NCI-H146 (cell line): Measurements from ENCODE around the gene PRDM16.

Source experiments
- DNase-seq: peaks from one replicate; lab custom pipeline; 2025; lab: John Stamatoyannopoulos, UW

The PRDM16 gene

GRCh38 chr1:3398396-3399140 is 329.6 kb downstream of the PRDM16 start:
- DNase-seq: no peak

DNA sequence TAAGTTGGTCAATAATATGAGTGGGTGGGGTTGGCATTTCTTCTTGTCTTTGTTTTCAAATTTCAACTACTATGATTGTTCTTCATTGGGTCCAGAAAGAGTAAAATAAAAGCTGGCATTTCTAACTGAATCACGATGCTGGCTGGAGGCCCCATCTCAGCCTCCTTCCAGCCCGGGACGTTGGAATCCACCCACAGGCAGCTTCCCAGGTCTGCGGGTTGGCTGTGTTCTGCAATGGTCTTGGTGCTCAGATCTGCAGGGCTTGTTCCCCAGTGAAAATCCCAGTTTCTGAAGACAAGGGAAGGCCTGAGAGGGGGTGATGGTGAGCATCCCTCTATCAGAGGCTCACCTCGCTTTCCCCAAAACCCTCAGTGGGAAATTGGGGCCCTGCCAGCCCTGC is 330.7 kb downstream of the PRDM16 start:
- no peak for DNase-seq

GRCh38 chr1:3401585-3402257 is 332.7 kb downstream of the PRDM16 start:
- no peak for DNase-seq

- peak; percentile 27 for DNase-seq
Measured at GRCh38 chr1:3402258-3403010, 333.4 kb downstream of the PRDM16 start.

- DNase-seq: peak; percentile 42
Measured at GRCh38 chr1:3403011-3403345, 334.0 kb downstream of the PRDM16 start.

DNA sequence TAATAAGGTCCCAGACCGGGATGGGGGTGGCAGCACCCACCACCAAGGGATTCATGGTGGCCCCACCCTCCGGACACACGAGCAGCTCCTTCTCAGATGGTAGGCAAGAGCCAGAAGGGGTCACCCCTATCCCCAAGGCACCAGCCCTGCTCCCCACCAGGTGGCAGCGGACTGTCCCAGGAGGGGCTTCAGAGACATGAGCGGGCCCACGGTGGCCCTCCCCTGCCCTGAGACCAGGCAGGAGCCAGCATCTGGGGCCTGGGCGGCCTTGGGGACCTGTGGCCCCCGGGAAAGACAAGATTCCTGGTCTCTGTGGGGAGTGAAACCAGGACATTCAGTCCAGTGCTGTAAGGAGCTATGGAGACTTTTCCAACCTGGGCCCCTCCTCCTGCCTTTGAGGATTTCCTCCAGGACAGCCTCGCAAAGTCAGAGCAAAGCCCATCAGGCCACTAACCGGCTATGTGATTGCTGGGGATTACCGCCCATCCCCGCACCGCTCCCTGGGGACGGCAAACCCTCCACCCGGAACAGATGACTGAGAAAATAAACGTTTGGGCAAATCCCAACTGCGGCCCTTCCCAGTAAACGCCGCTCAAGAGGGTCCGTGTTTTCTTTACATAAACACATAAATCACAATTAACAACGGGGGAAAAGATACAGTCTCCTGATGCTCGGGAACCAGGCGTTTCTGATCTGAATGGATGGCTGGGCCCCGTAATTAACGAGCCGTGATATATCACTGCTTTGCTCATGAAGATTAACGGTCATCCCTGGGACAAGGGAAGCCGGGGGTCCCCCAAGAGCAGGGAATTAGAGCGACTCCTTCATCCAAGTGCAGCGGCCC is 334.6 kb downstream of the PRDM16 start:
- DNase-seq: no peak

GRCh38 chr1:3404301-3404700 is 335.3 kb downstream of the PRDM16 start:
- no peak for DNase-seq

DNA sequence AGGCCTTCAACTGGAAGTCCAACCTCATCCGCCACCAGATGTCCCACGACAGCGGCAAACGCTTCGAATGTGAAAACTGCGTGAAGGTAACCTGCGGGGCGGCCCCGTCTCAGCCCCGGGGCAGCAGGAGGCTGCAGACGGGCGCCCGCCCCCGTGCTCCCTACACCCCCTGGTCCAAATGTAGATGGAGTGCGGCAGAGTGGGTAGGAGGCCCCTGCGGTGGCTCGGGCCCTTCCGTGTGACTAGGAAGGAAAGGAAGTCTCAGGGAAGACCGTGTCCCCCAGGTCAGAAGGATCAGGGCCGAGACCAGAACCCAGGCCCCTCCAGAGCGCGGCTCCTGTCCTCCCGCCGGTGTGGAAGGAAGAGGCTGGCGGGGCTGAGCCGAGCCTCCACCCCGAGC is 335.8 kb downstream of the PRDM16 start:
- no peak for DNase-seq

GRCh38 chr1:3405491-3405890 is 336.5 kb downstream of the PRDM16 start:
- DNase-seq: no peak

DNA sequence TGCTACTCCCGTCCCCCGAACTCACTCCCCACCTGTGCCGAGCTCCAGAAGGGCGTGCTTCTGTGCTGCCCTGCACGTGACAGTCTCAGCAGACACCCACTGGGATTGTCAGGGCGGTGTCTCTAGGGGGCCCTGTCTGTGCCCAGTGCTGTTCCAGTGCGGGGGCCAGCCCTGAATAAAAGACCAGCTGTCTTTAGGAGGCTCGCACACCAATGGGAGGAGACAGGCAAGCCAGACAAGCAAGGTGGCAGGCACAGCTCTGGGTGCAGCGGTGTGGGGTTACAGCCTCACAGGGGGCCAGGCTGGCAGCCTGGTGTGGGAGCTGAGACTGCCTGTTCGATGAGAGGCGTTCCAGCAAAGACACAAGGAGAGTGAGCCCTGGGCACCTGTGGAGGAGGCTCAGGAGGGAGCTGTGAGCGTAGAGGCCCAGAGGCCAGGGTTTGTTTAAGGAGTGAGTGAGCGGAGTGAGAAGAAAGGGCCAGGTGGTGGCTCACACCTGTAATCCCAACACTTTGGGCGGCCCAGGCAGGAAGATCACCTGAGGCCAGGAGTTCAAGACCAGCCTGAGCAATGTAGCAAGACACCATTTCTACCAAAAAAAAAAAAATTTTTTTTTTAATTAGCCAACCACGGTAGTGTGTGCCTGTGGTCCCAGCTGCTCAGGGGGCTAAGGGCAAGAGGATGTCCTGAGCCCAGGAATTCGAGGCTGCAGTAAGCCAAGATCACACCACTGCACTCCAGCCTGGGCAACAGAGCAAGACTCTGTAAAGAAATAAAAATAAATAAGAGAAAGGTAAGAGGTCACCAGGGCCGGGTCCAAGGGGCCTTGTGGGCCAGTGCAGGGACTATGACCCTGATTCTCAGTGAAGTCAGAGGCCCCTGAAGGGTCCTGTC is 337.2 kb downstream of the PRDM16 start:
- peak; percentile 20 for DNase-seq

GRCh38 chr1:3407021-3407420 is 338.0 kb downstream of the PRDM16 start:
- DNase-seq: no peak

GRCh38 chr1:3408751-3409266 is 339.8 kb downstream of the PRDM16 start:
- no peak for DNase-seq

GRCh38 chr1:3409366-3410141 is 340.6 kb downstream of the PRDM16 start:
- no peak for DNase-seq

- DNase-seq: peak; percentile 24
Measured at GRCh38 chr1:3410142-3410925, 341.3 kb downstream of the PRDM16 start.

DNA sequence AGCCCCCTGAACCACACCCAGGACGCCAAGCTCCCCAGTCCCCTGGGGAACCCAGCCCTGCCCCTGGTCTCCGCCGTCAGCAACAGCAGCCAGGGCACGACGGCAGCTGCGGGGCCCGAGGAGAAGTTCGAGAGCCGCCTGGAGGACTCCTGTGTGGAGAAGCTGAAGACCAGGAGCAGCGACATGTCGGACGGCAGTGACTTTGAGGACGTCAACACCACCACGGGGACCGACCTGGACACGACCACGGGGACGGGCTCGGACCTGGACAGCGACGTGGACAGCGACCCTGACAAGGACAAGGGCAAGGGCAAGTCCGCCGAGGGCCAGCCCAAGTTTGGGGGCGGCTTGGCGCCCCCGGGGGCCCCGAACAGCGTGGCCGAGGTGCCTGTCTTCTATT is 342.8 kb downstream of the PRDM16 start:
- DNase-seq: no peak

- no peak for DNase-seq
Measured at GRCh38 chr1:3412376-3412775, 343.4 kb downstream of the PRDM16 start.

- no peak for DNase-seq
Measured at GRCh38 chr1:3413975-3414710, 345.1 kb downstream of the PRDM16 start.

DNA sequence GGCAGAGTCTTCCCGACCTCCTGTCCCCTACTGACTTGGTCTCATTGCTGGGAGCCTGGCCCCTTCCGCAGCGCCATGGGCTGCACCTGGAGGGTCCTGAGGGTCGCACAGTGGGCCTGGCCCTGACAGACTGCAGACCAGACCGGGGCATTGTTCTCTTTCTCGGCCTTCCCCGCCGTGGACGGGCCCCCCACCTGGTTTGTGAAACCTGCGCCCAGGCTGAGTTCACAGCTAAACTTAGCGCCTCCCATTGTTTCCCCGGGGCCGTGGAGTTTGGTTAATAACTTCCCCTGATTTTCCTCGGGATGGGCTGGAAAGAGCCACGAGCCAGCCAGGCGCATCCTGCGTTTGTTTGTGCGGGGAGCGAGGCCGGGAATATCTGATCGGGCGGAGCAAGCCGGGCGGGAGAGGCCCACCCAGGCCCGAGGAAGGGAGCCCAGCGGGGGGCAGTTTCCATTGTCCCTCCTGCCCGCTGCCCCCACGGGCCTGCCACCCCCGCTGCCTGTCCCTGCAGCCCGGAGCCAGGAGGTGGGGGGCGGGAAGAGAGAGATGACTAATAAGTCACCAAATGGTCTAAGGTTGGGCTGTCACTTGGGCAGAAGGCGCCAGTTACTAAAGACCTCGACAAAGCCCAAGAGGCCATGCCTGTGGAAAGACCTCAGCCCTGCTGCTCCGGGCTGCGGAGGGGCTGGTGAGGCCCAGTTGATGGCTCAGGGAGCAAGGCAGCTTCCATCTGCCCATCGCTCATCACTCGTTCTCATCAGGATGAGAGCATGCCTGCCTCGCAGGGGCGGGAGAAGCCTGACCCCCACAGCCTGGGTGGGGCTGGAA is 346.5 kb downstream of the PRDM16 start:
- DNase-seq: no peak
